HG02884 (cell line): ENCODE data around the gene PKNOX2.
"Not testable (repeated sequence)": the region's sequence is repeated elsewhere in the genome, so short reads cannot be mapped to it uniquely, and the experiment has no call there.

ENCODE experiments used
- ATAC-seq: cut with Tn5 transposase; IDR thresholded peaks from one replicate; pipeline ENCODE4 v1.9.1; 2021; ENCODE audit warnings: mild to moderate bottlenecking, moderate library complexity; ENCODE audit not compliant: unreplicated experiment

Gene PKNOX2

DNA sequence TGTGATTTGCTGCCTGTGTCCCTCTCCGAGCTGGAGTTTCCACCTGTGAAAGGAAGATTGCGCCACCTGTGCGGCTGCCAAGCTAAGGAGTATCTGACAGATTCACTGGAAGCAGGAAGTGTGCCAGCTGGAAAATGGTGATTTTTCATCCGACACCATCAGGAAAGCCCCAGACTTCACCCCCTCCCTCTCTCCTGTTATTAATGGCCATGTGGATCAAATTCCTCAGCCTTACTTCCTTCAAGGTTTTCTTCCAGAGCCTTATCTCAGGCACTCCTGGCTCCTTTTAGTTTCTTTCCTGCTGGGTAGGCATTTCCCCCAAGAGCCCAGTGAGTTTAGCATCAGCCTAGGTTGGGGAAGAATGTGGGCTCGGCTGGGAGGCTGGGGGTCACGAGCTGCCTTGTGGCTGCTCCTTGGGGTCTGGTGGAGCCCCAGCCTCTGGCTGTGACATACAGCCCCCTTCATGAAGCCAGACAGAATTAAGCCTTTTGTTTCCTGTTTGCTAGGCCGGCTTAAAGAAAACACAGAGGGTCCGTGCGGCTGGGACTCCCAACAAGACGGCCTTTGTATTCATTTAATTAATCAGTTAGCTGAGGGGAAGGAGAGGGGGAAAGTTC lies 37.1 kb downstream of the PKNOX2 start:
- ATAC-seq, result no peak

GRCh38 chr11:125202362-125202880 lies 37.9 kb downstream of the PKNOX2 start:
- no peak for ATAC-seq

GRCh38 chr11:125202977-125203376 lies 38.4 kb downstream of the PKNOX2 start:
- no peak for ATAC-seq

- no peak for ATAC-seq
Observed at GRCh38 chr11:125207866-125208425, 43.4 kb downstream of the PKNOX2 start.

- ATAC-seq, result no peak
Observed at GRCh38 chr11:125210066-125210465, 45.5 kb downstream of the PKNOX2 start.

- ATAC-seq, result no peak
Observed at GRCh38 chr11:125211191-125211947, 46.8 kb downstream of the PKNOX2 start.

- no peak for ATAC-seq
Observed at GRCh38 chr11:125211948-125212340, 47.4 kb downstream of the PKNOX2 start.

DNA sequence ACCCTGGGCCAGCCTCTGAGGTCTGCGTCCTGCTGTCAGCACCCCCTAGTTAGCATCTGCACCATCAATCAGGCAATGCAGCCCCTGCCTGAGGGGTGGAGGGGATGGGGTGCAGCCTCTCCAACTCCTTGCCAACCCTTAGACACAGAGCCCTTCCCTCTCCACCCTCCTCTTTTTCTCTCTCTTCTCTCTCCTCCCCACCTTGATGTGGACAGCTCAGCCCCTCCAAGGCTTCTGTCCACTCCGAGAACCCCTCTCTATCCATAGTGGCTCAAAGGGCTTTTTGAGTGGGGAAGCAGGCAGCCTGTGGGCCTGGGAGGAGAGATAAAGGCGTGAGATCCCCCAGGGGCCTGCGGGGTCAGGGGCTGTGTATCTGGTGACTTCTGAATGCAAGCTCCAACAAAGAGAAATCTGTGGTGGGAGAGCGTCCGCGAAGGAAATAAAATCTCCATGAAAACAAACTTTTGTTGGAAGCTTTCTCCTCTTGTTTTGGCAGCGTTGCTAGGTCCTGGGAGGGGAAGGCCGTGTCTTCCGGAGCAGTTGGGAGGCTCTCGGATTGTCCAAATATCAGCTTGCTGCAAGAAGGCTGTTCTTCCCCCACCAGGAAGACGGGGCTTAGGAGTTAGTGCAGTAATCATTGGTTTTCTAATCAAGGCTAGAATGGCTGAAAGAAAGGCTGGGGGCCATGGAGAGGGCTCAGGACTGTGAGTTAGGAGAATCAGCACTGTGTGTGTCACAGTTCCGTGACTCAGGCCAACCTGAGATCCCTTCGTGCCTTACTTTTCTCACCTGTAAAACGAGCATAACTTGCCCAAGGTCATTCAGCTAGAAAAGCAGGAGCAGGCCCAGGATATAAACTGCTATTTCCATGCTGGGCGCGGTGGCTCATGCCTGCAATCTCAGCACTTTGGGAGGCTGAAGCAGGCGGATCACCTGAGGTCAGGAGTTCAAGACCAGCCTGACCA lies 50.3 kb downstream of the PKNOX2 start:
- no peak for ATAC-seq

DNA sequence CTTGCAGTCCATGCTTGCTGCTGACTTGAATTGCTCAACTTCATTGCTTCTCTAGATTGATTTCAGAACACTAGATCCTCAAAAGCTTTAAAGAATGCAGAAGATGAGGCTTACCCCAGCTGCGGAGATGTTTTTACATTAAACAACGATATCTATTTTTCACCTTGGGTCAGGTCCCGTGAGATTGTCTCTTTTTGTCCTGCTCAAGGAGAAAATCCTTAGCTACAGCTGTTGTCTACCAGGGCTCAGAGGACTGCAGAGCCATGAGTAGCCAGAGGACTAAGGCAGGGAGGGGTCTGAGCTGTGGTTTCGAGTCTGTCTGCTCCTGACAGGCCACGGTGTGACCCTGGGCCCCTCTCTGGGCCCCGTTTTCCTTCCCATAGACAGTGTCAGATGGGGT lies 51.4 kb downstream of the PKNOX2 start:
- ATAC-seq, result no peak

DNA sequence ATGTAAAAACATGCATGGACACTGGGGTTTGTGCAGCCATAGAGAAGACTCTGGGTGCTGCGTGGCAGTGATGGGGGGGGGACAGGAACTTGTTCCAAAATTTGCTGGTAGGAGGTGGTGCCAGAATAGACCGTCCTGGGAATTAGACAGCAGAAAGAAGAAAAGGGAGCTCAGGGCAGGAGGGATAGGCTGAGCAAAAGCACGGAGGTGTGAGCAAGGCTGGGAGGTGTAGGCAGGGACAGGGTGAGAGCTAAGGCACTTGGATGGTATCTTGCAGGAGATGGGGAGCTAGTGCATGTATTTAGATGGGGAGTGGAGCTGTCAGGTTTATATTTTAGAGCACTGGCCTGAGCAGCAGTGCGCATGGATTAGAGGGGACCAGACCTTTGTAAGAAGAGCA lies 53.8 kb downstream of the PKNOX2 start:
- no peak for ATAC-seq

GRCh38 chr11:125221461-125221860 lies 56.9 kb downstream of the PKNOX2 start:
- ATAC-seq, result no peak

DNA sequence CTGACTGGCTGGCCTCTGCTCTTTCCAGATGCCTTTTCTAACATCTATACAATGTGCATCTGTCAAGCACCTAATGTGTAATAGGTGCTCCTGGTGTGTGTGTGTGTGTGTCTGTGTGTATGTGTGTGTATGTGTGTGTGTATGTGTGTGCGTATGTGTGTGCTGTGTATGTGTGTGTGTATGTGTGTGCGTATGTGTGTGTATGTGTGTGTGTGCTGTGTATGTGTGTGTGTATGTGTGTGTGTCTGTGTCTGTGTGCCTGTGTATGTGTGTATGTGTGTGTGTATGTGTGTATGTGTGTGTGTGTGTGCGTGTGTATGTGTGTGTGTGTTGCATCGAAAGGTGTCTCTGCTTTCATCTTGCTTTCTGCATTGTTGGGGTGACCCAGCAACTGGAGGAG lies 57.9 kb downstream of the PKNOX2 start:
- ATAC-seq, result no peak

DNA sequence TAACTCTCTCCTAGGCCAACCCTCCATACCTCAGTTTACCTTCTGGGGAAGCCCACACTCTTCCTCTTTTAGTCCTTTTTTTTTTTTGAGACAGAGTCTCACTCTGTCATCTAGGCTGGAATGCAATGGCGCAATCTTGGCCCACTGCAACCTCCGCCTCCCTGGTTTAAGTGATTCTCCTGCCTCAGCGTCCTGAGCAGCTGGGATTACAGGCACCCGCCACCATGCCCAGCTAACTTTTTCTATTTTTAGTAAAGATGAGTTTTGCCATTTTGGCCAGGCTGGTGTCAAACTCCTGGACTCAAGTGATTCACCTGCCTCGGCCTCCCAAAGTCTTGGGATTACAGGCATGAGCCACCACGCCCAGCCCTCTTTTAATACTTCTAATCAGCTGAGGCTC lies 58.6 kb downstream of the PKNOX2 start:
- ATAC-seq, result not testable (repeated sequence)

DNA sequence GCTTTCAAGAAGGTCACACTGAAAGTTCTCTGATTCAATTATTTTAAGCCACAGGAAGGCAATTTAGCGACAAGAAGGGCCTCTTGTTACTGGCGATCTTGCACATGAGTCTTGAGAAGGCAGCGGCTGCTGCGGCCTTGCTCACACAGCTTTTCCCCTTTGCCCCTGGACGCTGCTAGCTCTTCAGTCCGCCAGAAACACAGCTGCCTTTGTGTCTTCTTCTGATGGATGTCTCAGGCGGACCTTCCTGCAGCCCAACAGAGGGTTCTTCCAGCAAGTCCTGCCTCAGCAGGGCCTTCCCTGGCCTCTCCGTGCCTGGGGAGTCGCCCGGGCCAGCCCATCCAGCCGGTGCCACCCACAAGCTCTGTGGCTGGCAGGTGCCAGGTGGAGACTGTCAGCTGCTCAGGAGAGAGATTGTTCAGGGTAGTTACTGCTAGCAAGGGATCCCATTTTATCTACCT lies 59.4 kb downstream of the PKNOX2 start:
- no peak for ATAC-seq

GRCh38 chr11:125224391-125225021 lies 60.0 kb downstream of the PKNOX2 start:
- ATAC-seq, result no peak

GRCh38 chr11:125225401-125225800 lies 60.9 kb downstream of the PKNOX2 start:
- ATAC-seq, result no peak

DNA sequence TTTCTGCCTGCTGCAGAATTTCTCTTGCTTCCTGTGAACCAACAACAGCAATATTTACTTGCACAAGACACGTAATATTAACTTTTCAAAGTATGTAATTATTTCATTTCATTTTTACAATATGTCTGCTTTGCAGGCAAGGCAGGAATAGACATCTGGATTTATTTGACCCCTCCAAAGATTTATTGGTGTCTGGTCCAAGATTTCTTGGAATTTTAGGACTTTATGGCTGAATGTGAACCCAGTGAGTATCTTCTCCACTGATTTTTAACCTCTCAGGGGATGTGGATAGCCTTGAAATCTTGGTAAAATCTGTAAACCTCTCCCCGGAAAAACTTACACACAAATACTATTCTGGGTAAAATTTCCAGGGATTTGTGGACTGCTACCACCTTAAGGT lies 61.5 kb downstream of the PKNOX2 start:
- no peak for ATAC-seq

- ATAC-seq, result no peak
Observed at GRCh38 chr11:125226706-125227105, 62.2 kb downstream of the PKNOX2 start.

- ATAC-seq, result no peak
Observed at GRCh38 chr11:125227151-125227550, 62.6 kb downstream of the PKNOX2 start.

DNA sequence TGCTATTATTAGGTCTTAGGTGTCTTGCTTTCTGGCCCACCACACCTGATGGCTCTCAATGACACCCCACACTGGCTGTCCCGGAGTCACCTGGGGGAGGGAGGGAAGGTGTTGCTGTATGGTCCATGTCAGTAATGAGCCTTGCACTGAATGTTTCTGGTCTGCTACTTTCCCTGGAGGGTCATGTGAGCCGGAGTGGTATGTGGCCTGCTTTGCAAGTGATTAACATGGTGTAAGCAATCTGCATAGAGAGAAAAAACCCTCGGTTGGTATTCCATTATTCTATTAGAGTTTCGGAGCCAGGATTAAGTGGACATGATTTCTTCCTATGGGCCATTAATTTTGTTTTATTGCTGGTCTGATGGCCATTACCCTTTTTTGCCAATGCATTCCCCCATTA lies 63.9 kb downstream of the PKNOX2 start:
- no peak for ATAC-seq
